NCI-H748 treated with DMSO at 0.1 percent for 48 hours (cell line): ENCODE data around the gene ABHD17A.
"Not testable (repeated sequence)": the region's sequence is repeated elsewhere in the genome, so short reads cannot be mapped to it uniquely, and the experiment has no call there.

ENCODE experiments used
- DNase-seq: peaks from one replicate; lab custom pipeline; 2025; lab: John Stamatoyannopoulos, UW

ABHD17A gene

DNA sequence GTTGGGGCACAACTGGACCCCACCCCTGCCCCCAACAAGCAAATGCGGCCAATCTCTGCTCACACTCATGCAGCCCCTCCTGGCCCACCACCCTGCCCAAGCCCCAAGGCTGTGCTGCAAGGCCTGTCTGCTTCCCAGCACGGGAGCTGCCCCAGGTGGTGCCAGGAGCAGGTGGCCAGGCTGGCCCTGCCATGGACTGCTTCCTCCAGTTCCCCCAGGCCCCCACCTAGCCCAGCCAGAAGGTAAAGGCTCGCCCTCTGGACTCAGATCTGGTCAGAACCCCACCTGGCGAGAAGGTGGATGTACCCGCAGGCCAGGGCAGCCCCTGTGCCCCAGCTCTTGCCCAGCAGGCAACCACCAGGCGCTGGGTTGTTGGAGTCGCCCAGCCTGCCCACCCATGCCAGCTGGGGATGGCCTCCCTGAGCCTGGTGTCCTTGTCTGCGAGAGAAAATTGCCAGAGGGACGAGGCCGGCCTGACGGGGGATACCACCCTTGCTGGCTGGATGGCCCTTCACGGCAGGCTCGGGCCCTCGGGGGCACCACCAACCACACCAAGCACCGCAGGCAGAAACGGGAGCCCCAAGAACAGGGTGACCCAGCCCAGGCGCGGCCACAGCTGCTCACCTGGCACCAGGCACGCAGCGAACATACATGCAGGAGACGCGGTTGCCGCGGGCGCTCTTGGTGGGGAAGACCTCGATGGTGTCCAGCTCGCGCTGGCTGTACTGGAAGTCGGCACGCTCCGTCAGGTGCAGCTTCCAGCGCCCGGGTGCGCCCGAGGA is 4.5 kb downstream of the ABHD17A start:
- no peak for DNase-seq

DNA sequence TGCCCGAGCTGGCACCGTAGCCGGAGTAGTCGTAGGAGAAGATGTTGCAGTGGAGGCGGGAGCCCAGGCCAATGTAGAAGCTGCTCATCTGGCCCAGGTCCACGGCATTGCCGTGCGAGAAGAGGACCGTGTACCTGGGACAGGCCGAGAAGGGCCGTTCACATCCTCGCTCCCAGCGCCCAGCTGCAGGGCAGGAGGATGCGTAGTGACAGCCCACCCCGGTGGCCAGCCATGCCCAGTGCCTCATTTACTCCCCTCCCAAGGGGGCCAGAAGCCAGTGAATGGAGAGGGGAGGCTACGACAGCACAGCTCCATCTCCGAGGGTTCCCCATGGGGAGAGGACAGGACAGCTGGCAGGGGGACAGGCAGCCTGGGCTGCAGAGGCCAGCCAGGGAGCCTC is 5.3 kb downstream of the ABHD17A start:
- DNase-seq, result not testable (repeated sequence)

DNA sequence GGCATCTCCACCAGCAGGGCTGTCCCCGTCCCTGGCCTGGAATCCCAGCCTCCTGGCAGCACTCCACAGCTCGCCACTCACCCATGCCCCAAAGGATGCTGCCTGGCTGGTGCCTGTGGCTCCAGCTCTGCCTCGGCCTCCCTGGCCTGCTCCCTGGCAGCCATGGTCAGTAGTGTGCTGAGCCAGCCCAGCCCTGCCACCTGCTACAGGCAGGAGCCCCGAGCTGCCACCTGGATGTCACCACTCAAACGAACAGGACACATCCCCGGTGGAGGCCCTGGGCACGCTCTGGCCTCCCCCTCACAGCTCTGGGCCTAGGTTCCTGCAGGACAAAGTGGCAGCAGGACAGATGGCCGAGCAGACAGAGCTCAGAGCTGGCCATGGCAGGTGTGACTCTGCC is 6.7 kb downstream of the ABHD17A start:
- DNase-seq, result not testable (repeated sequence)

DNA sequence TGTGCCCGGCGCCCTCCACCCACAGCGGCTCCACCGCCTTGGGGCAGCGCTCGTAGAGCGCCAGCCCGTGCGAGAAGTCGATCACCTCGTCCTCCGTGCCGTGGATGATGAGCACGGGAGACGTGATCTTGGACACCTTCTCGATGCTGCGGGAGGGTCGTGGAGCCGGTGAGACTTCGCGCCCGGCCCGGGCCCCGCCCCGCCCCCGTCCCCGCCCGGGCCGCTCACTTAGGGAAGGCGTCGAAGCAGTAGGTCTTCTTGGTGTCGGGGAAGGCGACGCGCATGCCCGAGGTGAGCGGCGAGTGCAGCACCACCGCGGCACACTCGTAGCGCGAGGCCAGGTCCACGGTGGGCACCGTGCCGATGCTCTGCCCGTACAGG is 8.0 kb downstream of the ABHD17A start:
- not testable (repeated sequence) for DNase-seq

DNA sequence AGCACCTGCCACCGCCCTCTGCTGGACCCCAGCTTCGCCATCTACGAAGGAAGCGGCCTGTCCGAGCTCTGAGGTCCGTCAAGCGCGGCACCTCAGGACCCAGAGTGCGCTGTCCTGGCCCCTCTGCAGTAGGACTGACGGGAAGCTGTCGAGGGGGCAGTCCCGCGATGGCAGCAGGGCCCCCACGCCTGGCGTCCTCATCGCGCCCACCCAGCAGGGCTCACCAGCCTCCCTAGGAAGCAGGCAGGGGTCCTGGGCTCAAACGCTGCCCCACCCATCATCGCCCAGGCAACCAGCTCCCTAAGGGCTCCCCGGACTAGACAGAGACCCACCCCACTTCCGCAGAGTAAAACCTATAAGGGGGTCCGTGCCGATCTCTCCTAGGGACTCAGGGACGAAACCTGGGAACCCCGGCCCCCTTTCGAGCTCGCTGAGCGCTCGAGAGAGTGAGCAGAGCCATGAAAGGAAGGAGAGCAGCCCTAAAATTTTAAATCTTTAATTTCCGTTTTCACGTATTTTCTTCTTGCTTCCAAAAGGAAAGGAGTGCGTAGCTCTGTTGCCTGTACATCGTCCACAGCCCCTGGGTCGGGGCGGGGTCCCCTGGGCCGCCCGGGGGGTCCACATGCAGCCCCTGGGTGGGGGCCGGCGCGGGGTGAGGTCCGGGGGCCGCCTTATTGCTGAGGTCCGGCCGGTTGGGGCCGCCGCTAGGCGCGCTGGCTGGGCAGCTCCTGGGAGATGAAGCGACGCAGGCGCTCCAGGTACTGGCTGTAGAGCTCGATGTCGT is 8.6 kb downstream of the ABHD17A start:
- not testable (repeated sequence) for DNase-seq

DNA sequence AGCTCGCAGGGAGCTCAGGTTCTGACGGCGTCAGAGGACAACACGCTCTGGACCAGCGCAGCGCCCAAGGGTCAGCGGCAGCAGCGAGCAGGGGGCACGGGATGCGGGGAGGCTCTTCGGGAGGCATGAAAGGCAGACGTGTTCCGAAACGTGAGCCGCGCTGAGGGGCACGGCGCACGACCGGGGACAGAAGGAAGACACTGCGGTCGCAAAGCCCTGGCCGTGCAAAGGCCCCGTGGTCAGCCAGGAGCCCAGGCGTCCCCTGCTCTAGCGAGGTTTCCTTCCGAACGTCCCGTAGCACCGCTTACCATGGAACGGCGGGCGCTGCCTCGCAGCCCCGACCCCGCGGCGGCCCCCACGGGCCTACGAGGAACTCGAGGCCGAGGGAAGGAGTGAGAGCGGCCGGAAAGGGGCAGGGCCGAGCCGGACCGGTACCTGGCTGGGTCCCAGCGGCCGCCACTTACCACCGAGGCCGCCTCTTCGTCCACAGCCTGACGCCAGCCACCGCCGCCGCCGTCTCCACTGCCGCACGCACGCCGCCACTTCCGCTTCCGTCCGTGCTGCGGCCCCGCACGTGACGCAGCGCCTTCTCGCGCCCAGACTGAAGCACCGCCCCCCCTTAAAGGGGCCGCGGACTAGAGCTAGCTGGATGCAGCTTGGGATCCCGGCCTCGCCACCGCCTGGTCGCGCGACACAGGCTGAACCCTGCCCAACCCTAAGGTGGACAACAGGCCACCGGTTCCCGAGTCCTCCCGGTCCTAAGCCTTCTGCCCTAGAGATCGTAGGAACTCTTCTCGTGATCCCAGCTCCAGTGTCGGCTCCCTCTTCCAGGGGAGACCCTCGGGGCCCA is 9.4 kb downstream of the ABHD17A start:
- peak; percentile 57 for DNase-seq

DNA sequence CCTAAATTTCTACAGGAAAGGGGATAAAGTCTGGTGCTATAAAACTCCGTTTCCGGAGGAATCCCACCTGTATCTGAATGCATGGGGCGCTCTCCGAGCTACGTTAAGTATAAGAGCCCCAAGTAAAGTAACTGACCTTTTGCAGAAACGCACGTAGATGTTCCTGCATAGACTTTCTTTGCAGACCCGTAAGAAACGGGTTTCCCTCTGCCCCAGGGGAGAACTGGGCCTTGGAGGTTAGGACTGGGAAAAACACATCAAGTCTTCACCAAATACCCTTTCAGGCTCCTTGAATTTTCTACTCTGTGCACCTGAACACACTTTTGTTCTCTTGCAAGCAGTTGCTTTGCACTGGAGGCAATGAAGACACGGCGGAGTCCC is 10.0 kb downstream of the ABHD17A start:
- DNase-seq, result not testable (repeated sequence)

DNA sequence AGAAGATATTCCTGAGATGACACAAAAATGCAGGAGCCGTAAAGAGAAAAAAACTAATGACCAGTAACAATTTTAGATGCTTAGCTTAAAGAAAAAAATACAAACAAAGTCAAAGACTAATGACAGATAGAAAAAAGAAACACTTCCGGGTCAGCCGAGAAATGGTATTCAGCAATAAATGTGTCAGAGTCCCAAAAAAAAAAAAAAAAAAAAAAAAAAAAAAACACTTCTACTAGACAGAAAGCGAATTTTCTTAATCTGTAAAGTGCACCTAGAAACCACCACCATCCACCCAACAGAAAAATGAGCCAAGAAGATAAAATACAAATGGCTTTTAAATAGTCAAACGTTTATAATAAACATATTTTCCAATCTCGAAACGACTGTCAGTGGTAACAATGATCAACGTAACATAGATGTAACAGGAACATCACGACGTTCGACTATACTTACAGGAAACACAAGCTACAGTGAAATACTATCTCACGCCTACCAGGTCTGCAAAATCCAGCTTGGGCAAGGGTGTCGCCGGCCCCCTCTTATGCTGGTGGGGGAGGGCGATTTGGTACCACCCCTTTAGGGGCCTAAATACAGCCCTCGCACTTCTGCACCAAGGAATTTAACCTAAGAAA is 10.6 kb downstream of the ABHD17A start:
- DNase-seq, result no peak

DNA sequence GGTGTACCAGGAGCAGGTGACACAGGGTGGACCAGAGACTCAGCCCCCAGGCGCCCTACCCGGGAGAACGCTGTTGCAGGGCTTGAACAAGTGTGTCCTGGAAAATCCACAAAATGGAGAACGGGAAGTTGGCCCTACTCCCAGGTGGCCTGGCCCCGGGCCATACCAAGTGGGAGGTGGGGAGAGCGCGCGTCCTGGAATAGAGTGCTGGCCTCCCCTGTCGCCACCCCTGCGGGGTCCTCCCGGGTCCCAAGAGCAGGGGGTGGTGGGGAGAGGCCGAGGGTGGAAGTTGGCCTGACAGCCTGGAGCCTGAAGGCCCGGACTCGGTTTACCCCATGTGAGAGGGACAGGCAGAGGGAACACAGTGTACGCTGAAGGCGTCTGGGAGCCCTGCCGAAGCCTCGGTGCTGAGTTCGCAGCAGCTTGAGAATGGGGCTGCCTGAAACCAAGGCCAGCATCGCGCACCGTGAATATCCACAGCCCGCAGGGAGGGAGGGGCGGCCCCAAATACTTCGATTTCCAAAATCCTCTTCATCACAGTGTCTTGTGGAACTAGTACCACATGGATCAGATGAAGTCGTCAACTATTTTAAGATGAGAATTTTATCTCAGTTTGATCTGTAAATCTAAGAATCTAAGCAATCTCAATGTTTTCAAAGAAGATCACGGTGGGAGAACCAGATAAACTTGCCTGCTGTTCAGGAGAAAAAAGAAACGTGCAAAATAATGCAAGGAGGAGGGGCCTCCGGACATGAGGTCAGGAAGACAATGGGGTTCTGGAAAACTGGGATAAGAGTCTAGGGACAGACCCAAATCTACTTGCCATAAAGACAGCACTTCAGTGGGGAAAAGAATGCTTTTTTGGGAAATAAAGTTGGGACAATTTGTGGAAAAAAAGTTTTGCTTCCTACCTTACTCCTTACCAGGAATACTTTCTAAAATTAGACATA is 11.5 kb downstream of the ABHD17A start:
- DNase-seq, result no peak

DNA sequence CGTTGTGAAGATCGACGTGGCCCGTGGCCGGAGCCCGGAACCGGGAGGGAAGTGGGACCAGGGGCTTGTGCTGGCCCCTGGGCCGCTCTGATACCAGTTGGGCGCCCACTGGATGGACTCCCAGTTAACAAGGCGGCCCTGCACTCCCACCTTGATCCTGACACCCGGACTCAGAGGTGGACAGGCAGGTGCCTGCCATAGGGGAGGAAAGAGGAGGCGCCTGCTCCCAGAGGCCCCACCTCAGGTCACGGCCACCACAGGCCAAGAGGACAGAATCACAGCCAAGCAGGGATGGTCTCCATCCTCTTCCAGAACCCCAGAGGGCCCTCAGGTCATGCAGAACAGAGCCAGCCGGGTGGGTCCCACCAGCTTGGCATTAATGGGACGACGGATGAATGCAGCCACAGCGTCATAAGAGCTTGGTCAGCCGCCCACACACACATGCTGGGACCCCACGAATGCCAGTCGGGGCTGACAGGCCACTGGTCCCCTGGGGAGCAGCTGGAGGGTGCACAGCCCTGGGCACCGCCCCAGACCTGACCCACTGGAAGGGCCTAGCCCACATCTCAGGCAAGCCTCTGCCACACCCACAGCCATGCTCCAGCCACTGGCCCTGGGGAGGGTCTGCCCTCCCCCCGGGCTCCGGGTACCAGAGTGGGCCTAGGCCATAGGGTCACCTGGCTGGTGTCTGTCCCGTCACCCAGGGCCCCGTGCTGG is 12.3 kb downstream of the ABHD17A start:
- DNase-seq, result no peak

DNA sequence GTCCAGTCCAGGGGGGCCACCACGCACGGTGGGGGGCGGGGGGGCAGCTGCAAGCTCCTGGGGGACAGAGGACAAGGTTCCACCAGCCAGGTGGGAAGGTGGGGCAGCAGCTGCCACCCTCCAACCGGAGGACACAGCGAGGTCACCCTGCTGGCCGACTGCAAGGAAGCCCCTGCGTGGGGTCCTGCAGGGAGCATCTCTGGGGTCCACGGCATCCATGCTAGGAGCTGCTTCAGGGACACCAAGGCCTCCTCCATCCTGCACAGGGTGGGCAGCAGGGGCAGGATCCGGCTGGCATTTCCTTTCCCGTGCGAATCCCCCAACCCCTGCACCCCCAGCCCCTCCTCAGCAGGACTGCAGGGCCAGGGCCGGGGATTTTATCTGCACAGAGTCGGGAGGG is 13.7 kb downstream of the ABHD17A start:
- DNase-seq, result no peak

DNA sequence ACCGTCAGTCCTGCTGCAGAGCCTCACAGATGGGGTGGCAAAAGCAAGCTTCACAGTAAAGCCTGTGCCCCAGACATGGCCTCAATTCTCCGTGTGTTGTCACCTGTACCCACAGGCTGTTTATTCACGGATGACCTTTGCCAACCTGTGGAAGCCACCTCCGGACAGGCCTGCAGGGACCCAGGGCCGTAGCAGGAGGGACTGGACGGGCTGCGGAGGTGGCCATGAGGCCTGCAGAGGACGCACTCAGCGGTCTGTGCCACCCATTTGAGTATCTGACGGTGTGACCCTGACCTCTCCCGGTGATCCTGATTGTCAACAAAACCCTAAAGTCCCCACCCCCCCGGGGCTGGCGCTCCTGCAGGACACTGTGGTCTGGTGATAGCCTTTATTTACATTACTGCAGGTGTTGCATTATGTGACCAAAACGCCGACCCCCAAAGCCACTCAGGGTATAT is 14.1 kb downstream of the ABHD17A start:
- no peak for DNase-seq

DNA sequence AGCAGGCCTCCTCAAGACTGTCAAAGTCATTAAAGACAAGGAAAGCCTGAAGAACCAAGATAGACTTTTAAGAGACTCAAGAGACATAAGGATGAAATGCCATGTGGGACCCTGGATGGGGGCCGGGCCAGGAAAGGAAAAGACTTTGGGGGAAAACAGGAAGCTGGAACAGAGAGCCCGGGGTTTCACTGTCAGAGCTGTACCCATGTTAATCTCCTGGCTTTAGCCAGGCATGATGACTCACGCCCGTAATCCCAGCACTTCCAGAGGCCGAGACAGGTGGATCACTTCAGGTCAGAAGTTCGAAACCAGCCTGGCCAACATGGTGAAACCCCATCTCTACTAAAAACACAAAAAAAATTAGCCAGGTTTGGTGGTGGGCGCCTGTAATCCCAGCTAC is 16.3 kb downstream of the ABHD17A start:
- DNase-seq, result no peak

DNA sequence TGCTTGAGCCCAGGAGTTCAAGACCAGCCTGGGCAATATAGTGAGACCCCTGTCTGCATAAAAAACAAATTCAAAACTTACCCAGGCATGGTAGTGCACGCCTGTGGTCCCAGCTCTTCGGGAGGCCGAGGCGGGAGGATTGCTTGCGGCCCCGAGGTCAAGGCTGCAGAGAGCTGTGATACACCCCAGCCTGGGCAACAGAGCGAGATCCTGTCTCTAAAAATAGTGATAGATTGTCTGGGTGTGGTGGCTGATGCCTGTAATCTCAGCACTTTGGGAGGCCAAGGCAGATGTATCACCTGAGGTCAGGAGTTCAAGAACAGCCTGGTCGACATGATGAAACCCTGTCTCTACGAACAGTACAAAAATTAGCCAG is 18.0 kb downstream of the ABHD17A start:
- DNase-seq, result no peak

DNA sequence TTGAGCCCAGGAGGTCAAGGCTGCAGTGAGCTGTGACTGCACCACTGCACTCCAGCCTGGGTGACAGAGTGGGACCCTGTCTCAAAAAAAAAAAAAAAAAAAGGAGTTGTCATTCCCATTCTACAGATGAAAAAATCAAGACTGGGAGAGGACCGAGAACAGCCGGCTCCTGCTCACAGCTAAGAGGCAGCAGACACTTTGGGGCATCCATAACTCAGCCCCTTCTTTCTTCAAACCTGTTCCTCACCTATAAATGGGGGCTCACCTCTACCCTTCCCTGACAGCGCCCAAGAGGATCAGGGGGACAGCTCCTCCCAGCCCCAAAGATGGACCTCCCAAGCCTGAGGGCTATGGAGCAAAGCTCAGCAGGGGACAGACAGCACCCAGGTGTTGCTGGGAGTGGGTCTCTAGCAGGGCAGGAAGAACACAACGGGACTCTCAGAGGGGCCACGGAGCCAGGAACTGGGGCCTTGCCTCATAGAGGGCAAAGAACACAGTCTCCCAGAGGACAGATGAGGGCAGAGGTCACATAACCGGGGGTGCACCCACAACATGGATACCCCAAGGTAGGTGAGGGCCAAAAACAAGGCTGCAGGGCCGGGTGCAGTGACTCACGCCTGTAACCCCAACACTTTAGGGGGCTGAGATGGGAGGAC is 18.5 kb downstream of the ABHD17A start:
- no peak for DNase-seq

DNA sequence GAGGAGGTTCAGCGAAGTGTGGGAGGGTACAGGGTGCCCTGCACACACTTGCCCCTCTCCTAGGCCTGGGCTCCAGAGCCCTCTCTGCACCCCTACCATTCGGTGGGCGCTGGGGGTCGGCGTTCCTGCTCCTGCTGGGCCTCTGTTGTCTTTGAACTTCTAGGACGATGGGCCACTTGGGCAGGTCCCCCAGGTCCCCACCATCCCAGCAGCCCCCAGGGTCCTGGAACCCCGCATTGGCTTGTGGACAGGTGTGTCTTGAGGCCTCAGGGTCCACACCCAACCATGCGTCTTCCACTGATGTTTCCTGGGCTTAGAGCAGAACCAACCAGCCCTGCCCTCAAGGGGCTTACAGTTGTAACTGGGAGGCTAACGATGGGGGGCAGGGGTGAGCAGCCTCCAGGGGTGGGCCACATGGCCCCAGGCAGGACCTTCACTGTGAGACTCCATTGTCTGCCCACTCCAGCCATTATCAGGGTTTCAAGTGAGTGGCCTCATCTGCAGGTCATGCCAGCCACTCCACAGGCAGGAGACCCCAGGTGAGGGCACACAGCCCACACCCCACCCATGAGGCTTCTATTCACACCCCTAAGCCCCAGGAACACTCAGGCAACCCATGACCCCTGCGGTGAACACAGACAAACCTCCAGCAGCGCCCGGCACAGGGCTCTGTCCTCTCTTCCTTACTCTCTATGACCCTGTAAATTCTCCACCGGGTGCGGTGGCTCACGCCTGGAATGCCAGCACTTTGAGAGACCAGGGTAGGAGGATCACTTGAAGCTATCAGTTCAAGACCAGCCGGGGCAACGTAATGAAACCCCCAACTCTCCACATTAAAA is 19.9 kb downstream of the ABHD17A start:
- no peak for DNase-seq

DNA sequence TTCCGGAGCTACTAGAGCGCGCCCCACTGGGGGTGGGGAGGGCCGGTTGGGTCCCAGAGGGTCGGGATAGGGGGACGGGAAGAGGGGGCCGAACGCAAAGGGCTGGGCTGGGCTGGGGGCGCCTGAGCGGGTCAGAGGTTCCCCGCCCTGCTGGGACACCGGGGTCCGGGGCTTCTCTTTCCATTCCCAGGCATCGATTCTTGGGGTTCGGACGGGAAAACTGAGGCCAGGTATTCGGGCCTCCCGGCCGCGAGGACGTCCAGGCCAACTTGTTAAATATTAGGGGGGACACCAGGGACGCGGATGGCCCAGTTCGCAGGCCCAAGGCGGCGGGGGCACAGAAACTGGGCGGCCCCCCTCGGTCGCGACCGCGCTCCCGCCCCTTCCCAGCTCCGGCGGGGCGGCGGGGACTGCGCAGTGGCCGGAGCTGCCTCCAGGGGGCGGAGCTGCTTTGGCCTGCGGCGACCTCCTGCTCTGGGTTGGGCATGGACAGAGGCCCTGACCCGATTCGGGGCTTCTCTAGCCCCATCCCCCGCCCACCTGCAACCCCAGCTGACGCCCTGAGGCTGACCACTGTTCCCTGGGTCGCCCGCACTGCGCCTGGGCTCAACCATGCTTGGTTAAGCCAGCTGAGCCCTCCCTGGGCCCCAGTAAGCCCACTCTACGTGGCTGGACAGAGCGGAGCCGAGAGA is 20.7 kb downstream of the ABHD17A start:
- DNase-seq, result no peak
